H1 (cell line): ENCODE measurements around the gene FCER2. TPM values are rescaled to one million over a fixed set of nuclear protein-coding genes. Genes with fewer than 3 reads are reported as not detected.

Experiments used
- BRCA1 ChIP-seq: IDR thresholded peaks from 2 replicates; pipeline ENCODE4 v1.6.1; 2012; ENCODE audit warnings: low read depth, low read length, improper control_type of control experiment
- CHD7 ChIP-seq: fragments of 300-600 bp; sonication (generic); IDR thresholded peaks from 2 replicates; pipeline ENCODE4 v1.7.1; 2012; ENCODE audit warnings: low read length, moderate library complexity, mild to moderate bottlenecking, inconsistent platforms; ENCODE audit not compliant: insufficient replicate concordance
- E2F6 ChIP-seq: IDR thresholded peaks from 2 replicates; pipeline ENCODE4 v1.6.1; 2012; ENCODE audit warnings: inconsistent platforms
- GTF2F1 ChIP-seq: IDR thresholded peaks from 2 replicates; pipeline ENCODE4 v1.6.1; 2012; ENCODE audit warnings: low read depth, low read length, improper control_type of control experiment, borderline replicate concordance
- MAFK ChIP-seq: IDR thresholded peaks from 2 replicates; pipeline ENCODE4 v1.6.1; 2012; ENCODE audit warnings: low read depth, mild to moderate bottlenecking, improper control_type of control experiment, low read length
- NRF1 ChIP-seq: IDR thresholded peaks from 2 replicates; pipeline ENCODE4 v1.6.1; 2011; ENCODE audit warnings: mild to moderate bottlenecking, low read depth, low read length, improper control_type of control experiment
- RBBP5 ChIP-seq: IDR thresholded peaks from 2 replicates; pipeline ENCODE4 v1.7.1; 2012; ENCODE audit warnings: low read depth, mild to moderate bottlenecking, inconsistent platforms, low read length, moderate library complexity, borderline replicate concordance
- SIRT6 ChIP-seq: IDR thresholded peaks from one replicate; pipeline ENCODE4 v1.7.1; 2012; ENCODE audit warnings: low read length, inconsistent platforms
- polyA plus RNA-seq, 7 experiments: library from polyadenylated mRNA; depleted of rRNA in 3 of 7; stranded (reverse) in 5 of 7; unstranded in 2 of 7; fragments of >200 nt in 5 of 7; fragments of 200-250 nt in 2 of 7; gene quantifications; 1 replicate in 5 of 7; 2 replicates in 1 of 7; 4 replicates in 1 of 7; pipeline versions ENCODE4 v1.2.1 to v1.2.3, GENCODE V29; 2011 to 2013; ENCODE audit warnings: missing spikeins in 2 of 7, mixed read lengths in 2 of 7
- total RNA-seq: library from RNA; stranded (reverse); fragmentation: NEBNext Ultra II Directional; extraction: Animal tissue kit (Norgen Biotek cat#: 25700); gene quantifications from 2 replicates; pipeline ENCODE4 v1.2.1, GENCODE V29; 2021

The FCER2 gene
- total and polyA plus RNA-seq, 2 of the 8 experiments (the other 6 are each of a cell fraction or from before 2014, with no cell fraction given) = 0.67 TPM; not detected in 1

GRCh38 chr19:7710616-7711015 is 8.7 kb upstream of the FCER2 start (continued):
- TF ChIP-seq CHD7 = no peak
- no peak for TF ChIP-seq RBBP5
- no peak for TF ChIP-seq NRF1
- TF ChIP-seq MAFK = no peak
- no peak for TF ChIP-seq SIRT6
- no peak for TF ChIP-seq E2F6
- no peak for TF ChIP-seq BRCA1
- TF ChIP-seq GTF2F1 = no peak
